DND-41 (cell line): ENCODE data around the gene GRB7.

ENCODE experiments used
- ATAC-seq: fragments of 200-7000 bp; cut with Tn5 transposase; 3 replicates; pipeline ENCODE4 v1.9.1; 2021; ENCODE audit warnings: low read depth; ENCODE audit not compliant: insufficient read depth
- DNase-seq: peaks from one replicate; pipeline ENCODE4 v3.0.0-alpha.2; 2020
- H2AFZ ChIP-seq: 2 replicates; pipeline ENCODE4 v1.6.0; 2012; ENCODE audit warnings: low read depth, low read length
- H3K27ac ChIP-seq: 2 replicates; pipeline ENCODE4 v1.5.1; 2012; ENCODE audit warnings: low read length, inconsistent platforms
- H3K27me3 ChIP-seq: fragments of 200-600 bp; sonication (generic); 2 replicates; pipeline ENCODE4 v1.6.0; 2012; ENCODE audit warnings: low read length, mild to moderate bottlenecking, inconsistent platforms; ENCODE audit not compliant: insufficient read depth, poor library complexity
- H3K36me3 ChIP-seq: 2 replicates; pipeline ENCODE4 v1.5.1; 2012; ENCODE audit warnings: low read length, inconsistent platforms; ENCODE audit not compliant: insufficient read depth
- H3K4me1 ChIP-seq: 2 replicates; pipeline ENCODE4 v1.5.1; 2012; ENCODE audit warnings: mild to moderate bottlenecking, low read length; ENCODE audit not compliant: insufficient read depth
- H3K4me2 ChIP-seq: 2 replicates; pipeline ENCODE4 v1.6.0; 2012; ENCODE audit warnings: mild to moderate bottlenecking, moderate library complexity, low read length, inconsistent platforms; ENCODE audit not compliant: insufficient read depth
- H3K4me3 ChIP-seq, 2 experiments: fragments of 200-600 bp in 1 of 2; shearing (Covaris generic) in 1 of 2; 2 replicates each; pipeline ENCODE4 v1.5.1; 2012 to 2016; ENCODE audit warnings: inconsistent platforms in 2 of 2, low read length in 2 of 2, mild to moderate bottlenecking in 2 of 2, low read depth in 1 of 2, moderate library complexity in 1 of 2
- H3K79me2 ChIP-seq: 2 replicates; pipeline ENCODE4 v1.6.0; 2012; ENCODE audit warnings: low read length, inconsistent platforms; ENCODE audit not compliant: insufficient read depth
- H3K9ac ChIP-seq: 2 replicates; pipeline ENCODE4 v1.6.0; 2012; ENCODE audit warnings: low read depth, mild to moderate bottlenecking, inconsistent platforms, low read length, moderate library complexity
- H3K9me3 ChIP-seq: 2 replicates; pipeline ENCODE4 v1.5.1; 2012; ENCODE audit warnings: low read length, moderate library complexity, mild to moderate bottlenecking, inconsistent platforms; ENCODE audit not compliant: insufficient read depth, severe bottlenecking
- H4K20me1 ChIP-seq: 2 replicates; pipeline ENCODE4 v1.6.0; 2012; ENCODE audit warnings: low read length; ENCODE audit not compliant: insufficient read depth
- EZH2 ChIP-seq: IDR thresholded peaks from 3 replicates; pipeline ENCODE4 v1.6.1; 2012; ENCODE audit warnings: borderline replicate concordance, low read depth, mild to moderate bottlenecking, moderate library complexity, low read length, inconsistent platforms; ENCODE audit not compliant: severe bottlenecking
- TF ChIP-seq, protein P1 (sequence below): IDR thresholded peaks from 2 replicates; pipeline ENCODE4 v1.5.1; 2012; ENCODE audit warnings: borderline replicate concordance, low read length, moderate library complexity, mild to moderate bottlenecking; ENCODE audit not compliant: poor library complexity, severe bottlenecking; ENCODE audit errors: extremely low read depth

GRB7 gene

DNA sequence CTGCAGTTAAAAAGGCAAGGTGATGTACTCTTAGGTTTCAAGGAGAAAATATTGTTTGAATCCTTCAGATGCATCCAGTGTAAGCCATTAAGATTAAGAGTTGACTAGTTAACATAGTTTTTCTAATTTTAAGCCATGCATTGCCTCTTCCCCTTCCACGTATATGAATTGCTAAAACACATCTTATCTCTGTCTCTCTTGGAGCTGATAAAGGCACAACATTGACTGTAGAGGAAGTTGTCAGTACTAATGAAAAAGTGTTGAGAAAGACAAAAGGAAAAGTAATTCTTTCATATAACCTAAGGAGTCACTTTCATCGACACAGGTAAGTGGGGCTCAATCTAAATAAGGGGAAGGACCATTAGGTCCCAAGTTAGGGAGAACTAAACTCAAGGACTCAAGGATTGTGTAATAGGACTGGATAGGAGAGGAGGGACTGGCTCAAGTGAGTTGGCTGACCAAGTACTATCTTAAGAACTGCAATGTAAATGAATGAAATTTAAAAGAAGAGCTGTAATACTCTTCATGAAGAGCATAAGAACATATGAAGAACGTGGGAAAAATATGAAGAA, 55.6 kb downstream of the GRB7 start:
- TF ChIP-seq EZH2: no peak
- TF ChIP-seq, protein P1, sequence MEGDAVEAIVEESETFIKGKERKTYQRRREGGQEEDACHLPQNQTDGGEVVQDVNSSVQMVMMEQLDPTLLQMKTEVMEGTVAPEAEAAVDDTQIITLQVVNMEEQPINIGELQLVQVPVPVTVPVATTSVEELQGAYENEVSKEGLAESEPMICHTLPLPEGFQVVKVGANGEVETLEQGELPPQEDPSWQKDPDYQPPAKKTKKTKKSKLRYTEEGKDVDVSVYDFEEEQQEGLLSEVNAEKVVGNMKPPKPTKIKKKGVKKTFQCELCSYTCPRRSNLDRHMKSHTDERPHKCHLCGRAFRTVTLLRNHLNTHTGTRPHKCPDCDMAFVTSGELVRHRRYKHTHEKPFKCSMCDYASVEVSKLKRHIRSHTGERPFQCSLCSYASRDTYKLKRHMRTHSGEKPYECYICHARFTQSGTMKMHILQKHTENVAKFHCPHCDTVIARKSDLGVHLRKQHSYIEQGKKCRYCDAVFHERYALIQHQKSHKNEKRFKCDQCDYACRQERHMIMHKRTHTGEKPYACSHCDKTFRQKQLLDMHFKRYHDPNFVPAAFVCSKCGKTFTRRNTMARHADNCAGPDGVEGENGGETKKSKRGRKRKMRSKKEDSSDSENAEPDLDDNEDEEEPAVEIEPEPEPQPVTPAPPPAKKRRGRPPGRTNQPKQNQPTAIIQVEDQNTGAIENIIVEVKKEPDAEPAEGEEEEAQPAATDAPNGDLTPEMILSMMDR: no peak
- Histone ChIP-seq H2AFZ (no peak overlapping the region), H4K20me1 (no peaks in the 10 kb centered on the region), H3K4me1 (peaks cover 5% of the 10 kb centered on the region; the same call in 1 of the 2 replicates), H3K27ac (no peak overlapping the region), H3K9me3 (no peaks in the 10 kb centered on the region), H3K4me3 (no peak overlapping the region), H3K27me3 (no peaks in the 10 kb centered on the region), H3K4me2 (no peak overlapping the region), H3K9ac (no peak overlapping the region), H3K79me2 (no peaks in the 10 kb centered on the region), H3K36me3 (no peaks in the 10 kb centered on the region)
- DNase-seq: no peak
- ATAC-seq: no peak

DNA sequence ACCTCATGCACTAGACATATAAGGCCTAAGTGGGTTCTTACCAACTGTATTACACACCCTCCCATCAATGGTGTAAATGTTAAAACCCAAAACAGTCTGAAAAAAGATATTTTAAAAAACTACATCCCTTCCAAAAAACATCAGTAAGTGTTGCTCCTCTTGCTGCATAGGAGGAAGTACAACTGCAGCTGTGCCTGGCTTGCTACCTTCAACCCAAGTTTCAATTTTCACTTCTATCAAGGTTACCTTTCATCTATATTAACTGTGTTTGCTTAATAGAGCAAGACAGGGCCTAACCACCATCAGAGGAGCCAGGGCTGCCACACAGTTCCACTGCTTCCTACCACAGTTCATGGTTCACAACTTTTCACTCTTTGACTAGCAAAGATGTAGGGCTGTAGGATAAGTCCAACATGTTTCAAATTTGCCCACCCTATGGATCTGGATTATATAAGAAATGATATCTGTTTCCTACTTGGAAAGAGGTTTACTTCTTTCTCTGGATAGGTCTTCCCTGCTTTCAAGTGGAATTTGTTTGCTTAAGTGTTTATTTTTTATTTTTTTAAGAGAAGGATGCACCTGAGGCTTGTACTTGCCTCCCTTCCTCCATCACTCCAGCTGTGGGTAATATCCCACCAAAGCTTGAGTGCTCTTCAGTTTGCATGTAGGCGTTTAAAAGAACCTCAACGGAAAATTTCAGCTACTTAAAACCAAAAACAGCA, 56.7 kb downstream of the GRB7 start:
- no peaks in the 10 kb centered on the region for H3K79me2 ChIP-seq
- no peaks in the 10 kb centered on the region for H3K27me3 ChIP-seq
- no peak overlapping the region for H3K4me2 ChIP-seq
- H3K9me3 ChIP-seq: no peaks in the 10 kb centered on the region
- no peaks in the 10 kb centered on the region for H3K36me3 ChIP-seq
- no peaks in the 10 kb centered on the region for H4K20me1 ChIP-seq
- no peak overlapping the region for H2AFZ ChIP-seq
- no peak for TF ChIP-seq EZH2
- peaks cover 5% of the 10 kb centered on the region; the same call in 1 of the 2 replicates for H3K4me1 ChIP-seq
- ATAC-seq: peak; percentile 84
- H3K4me3 ChIP-seq: no peak overlapping the region
- peak; percentile 32 for DNase-seq
- H3K9ac ChIP-seq: no peak overlapping the region
- H3K27ac ChIP-seq: no peak overlapping the region
